ENCODE data around the gene SYF2.

Gene SYF2

DNA sequence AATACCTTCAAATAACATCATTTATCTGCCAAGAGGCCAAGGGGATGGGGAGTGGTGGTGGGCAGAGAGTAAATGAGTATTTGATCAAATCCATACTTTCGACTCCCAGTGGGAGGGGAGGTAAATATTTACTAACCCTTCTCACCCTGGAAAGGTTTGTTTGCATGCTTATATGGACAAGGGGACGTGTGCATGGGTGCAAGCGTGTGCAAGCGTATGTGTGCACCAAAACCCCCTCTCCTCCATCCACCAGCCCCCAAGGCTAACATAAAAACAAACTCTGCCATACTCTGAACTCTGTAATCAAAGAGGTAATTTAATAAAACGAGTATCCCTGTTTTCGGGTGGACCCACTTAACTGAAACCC lies 58.0 kb downstream of the SYF2 start:
- DNase-seq (ENCODE audit: low spot score) (no peak), ATAC-seq (ENCODE audit: low read depth) (no peak)
- Histone ChIP-seq H3K9me3 (ENCODE audit: severe bottlenecking) (no peaks in the 10 kb centered on the region), H3K4me1 (ENCODE audit: insufficient read depth, poor library complexity, severe bottlenecking) (no peaks in the 10 kb centered on the region), H3K36me3 (ENCODE audit: low read depth) (no peaks in the 10 kb centered on the region), H3K27me3 (ENCODE audit: insufficient read depth, poor library complexity, severe bottlenecking) (no peaks in the 10 kb centered on the region), H3K4me3 (ENCODE audit: severe bottlenecking) (no peak overlapping the region), H3K27ac (ENCODE audit: poor library complexity, severe bottlenecking) (no peak overlapping the region)
- no peak for TF ChIP-seq CTCF (IDR thresholded peaks at IDR 0.05; ENCODE audit: poor library complexity, severe bottlenecking)

DNA sequence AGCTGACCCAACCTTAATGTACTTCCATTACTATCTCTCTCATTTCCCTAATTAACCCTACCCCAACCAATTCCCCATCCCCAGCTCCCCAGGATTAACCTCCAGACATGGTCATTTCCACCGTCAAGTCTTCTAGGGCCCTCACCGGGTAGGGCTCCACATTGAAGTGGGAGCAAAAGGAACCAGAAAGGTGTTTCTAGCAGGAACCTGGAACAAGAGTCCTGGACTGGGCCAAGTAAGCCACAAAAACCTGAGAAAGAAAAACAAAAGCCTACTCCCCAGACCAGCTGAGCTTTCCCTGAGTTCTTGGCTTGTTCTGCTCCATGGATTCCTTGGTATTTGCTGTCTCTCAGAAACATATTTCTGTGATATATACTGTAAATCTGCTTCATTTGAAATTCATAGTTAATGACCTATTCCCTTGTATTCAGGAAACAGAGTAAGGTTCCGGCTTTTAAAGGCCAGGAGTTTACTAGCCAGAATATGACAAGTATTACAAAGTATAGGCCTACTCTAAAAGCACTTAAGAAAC lies 58.4 kb downstream of the SYF2 start:
- no peaks in the 10 kb centered on the region for H3K4me1 ChIP-seq (ENCODE audit: insufficient read depth, poor library complexity, severe bottlenecking)
- H3K27ac ChIP-seq (ENCODE audit: poor library complexity, severe bottlenecking): no peak overlapping the region
- no peak for ATAC-seq (ENCODE audit: low read depth)
- no peak for DNase-seq (ENCODE audit: low spot score)
- H3K4me3 ChIP-seq (ENCODE audit: severe bottlenecking): no peak overlapping the region
- no peaks in the 10 kb centered on the region for H3K9me3 ChIP-seq (ENCODE audit: severe bottlenecking)
- TF ChIP-seq CTCF (IDR thresholded peaks at IDR 0.05; ENCODE audit: poor library complexity, severe bottlenecking): no peak
- H3K27me3 ChIP-seq (ENCODE audit: insufficient read depth, poor library complexity, severe bottlenecking): no peaks in the 10 kb centered on the region
- no peaks in the 10 kb centered on the region for H3K36me3 ChIP-seq (ENCODE audit: low read depth)
